DMS53 (cell line): ENCODE results near the gene AGXT.
A peak's percentile ranks its signal among the peaks of the same experiment; 100 is the strongest.

Source experiments
- DNase-seq: peaks from one replicate; lab custom pipeline; 2025; lab: John Stamatoyannopoulos, UW

Gene AGXT

DNA sequence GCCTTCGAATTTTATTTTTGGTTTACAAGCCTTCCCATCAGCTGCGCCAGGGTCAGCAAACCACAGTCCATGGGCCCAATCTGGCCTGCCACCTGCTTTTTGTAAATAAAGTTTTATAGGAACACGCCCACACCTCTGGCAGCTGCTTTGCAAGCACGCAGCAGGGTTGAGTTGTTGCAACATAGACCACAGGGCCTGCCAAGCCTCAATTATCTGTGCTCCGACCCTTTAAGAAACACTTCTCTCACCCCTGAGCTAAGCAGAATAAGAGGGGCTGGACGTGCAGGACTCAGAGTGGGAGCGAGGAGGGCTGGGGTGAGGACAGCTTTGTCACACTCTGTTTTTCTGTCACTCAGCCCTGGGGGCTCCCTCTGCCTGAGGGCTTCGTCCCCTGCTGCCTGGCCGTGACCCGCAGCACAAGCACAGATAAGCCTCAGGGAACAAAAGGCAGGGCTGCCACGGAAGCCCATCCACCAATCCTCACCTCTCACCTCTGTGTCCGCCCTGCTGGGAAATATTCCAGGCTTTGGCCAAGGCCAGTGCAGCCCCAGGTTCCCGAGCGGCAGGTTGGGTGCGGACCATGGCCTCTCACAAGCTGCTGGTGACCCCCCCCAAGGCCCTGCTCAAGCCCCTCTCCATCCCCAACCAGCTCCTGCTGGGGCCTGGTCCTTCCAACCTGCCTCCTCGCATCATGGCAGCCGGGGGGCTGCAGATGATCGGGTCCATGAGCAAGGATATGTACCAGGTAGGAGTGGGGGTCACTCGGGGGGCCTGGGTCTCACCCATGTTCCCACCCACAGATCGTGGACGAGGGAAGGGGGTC is at the start of gene AGXT:
TSS of gene AGXT (plus strand) at position 539 of the 823 bp plus-strand sequence. CDS start at position 581, 42 bp downstream.
- no peak for DNase-seq

GRCh38 chr2:240819126-240819857 is 49.3 kb upstream of the AGXT start:
- peak; percentile 75 for DNase-seq

- DNase-seq: peak; percentile 95
Measured at GRCh38 chr2:240819858-240820606, 48.6 kb upstream of the AGXT start, which contains the start of gene KIF1A. Gene KIF1A (minus strand): TSS chr2:240820219. CDS start chr2:240797752, 22,467 bp downstream.

- DNase-seq: peak; percentile 86
Measured at GRCh38 chr2:240820607-240821428, 47.8 kb upstream of the AGXT start.

DNA sequence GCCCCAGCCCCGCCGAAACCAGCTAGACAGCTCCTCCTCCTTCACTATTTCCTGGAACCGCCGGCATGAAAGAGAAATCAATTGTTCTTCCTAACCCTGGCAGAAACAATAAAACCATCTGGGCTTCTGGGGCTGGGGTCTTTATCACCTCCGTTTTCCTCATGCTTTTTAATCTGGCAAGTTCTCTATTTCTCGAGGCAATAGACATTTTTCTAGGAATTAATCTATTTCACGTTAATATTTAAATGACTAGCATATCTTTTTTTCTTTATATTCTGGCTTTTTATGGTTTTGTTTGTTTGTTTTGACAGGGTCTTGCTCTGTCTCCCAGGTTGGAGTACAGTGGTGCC is 47.2 kb upstream of the AGXT start:
- DNase-seq: no peak

GRCh38 chr2:240822280-240822847 is 46.3 kb upstream of the AGXT start:
- DNase-seq: peak; percentile 28

DNA sequence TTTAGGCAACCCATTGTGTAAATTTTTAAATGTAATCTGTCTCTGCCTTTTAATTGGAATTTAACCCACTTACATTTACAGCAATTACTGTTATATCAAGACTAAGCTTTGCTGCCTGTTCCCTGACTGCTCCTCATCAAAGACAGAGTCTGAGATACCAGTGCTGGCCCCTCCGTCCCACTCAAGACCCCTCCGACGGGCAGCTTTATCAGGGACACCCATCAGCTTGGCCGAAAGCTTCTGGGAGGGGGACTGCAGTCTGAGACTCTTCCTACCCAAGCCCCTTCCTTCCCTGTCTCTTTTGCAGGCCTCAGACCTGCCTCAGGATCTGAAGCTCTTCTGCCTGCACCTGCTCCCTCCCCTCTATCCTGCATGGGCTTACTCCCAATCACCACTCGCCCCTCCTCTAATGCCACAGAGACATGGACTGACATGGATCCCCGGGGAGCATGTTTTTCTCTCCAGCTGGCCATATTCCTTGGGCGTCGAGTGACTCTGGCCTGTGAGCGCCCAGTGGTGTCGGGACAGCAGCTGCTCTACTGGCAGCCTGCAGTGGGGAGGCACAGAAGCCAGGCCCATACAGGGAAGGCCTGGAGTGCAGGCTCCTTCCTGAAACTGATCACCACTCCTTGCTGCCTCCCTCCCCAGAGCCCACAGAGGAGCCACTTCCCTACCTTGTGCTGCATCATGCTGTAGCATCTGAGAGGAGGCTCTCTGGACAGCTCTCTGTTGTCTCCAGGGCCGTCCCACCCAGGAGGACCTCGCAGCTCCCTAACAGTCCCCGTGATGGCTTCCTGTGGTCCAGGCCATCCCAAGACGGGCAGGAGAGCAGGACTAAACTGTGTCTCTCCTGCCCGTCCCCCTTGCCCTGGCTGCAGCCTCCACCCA is 44.9 kb upstream of the AGXT start:
- DNase-seq: no peak

DNA sequence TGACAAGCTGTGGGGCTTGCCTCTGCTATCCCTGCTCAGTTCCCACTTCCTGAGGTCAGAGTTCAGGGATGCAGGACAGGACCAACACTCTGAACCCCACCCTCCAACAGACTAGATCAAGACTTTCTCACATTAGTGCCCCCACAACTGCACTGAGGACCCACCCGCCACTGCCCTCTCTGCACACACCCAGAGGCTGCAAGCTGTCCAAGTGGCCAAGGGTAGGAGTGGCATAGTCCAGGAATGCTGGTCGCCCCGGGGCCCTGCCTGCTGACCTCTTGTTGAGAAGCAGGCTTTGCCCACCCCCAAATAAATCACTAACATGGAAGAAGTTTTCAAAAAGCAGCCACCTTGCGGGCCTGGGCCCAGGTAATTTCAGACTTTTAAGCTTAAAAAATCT is 43.1 kb upstream of the AGXT start:
- no peak for DNase-seq

DNA sequence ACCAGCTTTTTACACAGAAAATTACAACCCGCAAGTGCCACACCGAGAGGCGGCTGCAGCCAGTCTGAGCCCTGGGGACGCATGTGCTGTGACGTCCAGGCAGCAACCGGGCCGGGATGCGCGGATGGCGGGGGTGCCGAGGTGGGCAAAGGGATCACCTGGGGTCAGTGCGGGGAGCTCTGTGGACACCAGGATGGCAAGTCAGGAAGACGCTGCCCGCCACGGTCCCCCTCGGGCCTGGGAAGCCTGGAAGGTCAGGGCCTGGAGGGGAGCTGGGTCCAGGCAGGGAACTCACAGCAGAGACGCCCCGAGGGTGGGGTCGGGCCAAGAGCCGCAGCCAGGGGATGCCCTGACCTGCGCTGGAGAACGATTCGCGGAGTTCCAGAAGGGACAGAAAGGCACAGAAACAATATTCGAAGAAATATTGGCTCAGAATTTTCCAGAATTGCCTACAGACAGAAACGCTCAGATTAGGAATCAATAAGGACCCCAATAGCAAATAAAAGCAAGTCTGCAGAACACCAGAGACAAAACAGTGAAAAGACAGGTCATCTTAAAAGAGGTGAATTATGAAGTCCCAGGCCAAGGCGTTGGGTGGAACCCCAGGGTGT is 36.9 kb upstream of the AGXT start:
- DNase-seq: no peak

GRCh38 chr2:240832205-240832727 is 36.4 kb upstream of the AGXT start:
- DNase-seq: peak; percentile 98

DNA sequence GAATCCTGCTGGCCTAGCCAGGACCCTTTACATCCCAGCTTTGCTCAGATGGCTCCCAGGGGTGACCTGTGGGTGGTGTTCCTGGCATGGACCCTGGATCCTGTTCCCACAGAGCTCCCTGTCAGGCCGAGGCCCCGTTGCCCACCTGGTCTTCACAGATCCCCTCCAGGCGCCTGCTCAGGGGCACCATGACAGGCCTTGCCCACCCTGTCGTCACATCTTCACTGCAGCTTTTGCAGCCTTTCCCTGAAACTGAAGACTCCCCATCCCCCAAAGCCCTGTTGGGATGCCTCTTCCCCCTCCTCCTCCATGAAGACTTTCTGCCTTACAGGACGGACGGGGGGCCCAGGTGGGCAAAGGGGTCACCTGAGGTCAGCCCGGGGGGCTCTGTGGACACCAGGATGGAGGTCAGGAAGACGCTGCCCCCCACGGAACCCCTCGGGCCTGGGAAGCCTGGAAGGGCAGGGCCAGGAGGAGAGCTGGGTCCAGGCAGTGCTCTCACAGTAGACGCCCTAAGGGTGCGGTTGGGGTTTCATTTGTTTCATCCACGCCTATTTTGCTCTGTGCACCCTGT is 35.6 kb upstream of the AGXT start:
- no peak for DNase-seq

DNA sequence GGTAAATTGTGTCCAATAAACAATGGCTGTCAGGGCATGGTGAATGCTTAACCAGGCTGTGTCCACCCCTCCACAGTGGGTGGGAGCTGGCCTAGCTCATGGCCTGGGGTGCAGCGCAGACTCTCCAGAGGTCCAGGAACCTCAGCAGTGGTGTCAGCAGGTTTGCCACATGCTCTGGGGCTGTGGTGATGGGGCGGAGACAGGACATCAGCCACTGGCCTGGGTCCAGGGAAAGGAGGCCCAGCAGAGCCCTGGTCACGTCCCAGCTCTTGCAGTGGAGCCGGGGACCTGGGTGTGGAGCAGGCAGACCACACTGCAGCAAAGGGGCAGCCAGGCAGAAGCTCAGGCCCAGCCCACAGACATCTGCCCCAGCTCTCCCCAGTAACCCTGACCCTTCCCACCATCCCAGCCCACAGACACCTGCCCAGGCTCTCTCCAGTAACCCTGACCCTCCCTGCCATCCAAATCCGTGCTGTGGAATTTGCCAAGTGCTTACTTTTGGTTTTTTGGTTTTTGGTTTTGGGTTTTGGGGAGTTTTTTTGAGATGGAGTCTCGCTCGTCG is 34.8 kb upstream of the AGXT start:
- no peak for DNase-seq

GRCh38 chr2:240834377-240834975 is 34.1 kb upstream of the AGXT start:
- DNase-seq: no peak

GRCh38 chr2:240835528-240835927 is 33.1 kb upstream of the AGXT start:
- DNase-seq: no peak

DNA sequence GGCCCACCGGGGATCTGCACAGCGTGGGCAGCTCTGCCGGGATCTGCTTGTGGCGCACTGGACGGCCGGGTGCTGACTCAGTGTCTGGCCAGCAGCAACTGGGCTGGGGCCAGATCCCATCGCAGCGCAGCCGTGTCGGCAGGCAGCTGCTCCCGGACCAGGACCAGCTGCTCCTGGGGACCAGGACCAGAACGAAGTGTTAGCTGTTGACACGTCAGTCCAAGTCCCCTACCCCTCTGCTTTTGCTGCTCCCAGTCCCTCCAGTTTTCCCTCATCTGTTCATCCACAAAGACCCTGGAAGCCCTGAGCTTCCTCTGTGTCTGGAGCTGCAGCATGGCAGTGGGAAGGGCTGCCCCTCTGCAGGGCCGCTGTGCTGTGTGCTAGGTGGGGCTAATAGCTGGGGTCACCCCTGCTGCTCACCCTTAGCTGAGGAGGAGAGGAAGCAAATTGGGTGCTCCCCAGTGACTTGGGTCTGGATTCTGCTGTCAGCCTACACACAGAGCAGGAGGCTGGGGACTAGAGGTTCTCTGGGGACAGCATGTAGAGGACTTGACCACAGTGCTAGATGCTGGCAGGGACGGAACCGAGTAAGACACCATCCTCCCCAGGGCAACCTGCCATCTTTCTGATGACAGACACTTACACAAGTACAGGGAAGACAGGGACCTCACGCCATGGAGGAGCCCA is 31.7 kb upstream of the AGXT start:
- no peak for DNase-seq

DNA sequence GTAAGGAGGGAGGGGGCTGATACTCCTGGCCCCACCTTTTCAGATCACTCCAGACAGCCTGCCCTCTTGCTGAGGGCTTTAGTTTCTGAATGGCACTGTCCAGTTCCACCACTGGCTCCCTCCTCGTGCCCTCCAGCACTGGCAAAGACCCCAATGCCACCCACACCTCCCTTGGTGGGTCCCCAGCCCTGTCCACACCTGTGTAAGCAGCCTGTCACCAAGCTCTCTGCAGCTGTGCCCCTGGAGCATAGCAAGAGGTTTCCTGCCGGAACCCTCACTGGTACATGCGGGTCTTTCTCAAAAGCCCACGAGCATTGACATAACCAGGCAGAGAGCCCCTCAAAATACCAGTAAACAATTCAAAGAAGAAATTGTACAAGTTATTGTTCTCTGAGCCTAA is 31.0 kb upstream of the AGXT start:
- no peak for DNase-seq

DNA sequence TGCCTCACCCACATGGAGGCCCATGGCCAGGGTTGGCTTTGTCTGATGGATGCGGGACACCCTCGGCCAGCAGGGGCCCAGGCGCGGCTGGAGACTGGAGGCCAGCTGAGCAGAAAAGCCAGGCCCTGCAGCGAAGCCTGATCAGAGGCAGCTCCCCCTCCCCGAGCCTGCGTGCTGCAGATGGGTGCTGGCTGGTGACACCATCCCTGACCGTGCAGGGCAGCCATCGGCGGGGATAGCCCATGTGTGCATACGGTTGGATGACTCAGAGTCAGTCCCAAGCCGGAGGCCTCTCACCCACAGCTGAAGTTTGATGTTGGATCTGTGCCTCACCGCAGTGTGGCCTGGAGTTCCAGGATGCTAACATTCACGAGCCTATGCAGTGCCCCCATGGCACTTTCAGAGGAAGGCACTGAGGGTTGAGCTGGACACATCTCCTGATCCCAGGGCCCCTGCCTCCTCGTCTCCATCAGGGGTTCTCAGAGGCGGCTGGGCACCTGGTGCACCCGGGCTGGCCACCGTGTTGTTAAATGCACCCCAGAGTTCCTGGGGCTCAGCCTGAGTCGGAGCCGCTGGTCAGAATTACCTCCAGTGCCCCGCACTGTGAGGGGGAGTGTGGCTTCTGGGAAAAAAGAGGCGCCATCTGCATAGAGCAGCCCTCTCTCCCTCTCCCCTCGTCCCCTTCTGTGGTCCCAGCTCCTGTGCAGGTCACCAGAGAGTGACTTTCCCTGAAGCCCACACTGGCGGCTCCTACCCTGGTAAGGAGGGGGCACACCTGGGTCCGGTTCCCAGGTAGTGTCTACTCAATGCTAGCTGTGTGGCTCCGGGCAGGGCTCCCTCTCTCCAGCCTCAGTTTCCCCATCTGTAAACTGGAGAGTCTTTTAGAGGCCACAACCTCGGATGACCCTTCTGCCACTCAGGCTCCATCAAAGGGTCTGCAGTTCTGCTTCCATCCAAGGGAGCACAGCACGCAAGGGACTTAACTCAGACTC is 29.2 kb upstream of the AGXT start:
- no peak for DNase-seq
